H9 (cell line): ENCODE data around the gene DPPA3. TPM values are rescaled to one million over a fixed set of nuclear protein-coding genes. Genes with fewer than 3 reads are reported as not detected.

Experiments used
- DNase-seq: peaks from one replicate; pipeline ENCODE4 v3.0.0-alpha.2; 2017
- H2AFZ ChIP-seq: one replicate; pipeline ENCODE4 v1.6.1; 2013; ENCODE audit warnings: mild to moderate bottlenecking, low read length, control low read depth, moderate library complexity
- H2AK5ac ChIP-seq: 2 replicates; pipeline ENCODE4 v1.6.1; 2013; ENCODE audit warnings: low read length, control low read depth, mixed read lengths; ENCODE audit not compliant: insufficient read length
- H2BK120ac ChIP-seq: one replicate; pipeline ENCODE4 v1.6.1; 2013; ENCODE audit warnings: low read depth, mild to moderate bottlenecking, low read length, control low read depth, inconsistent platforms; ENCODE audit not compliant: poor library complexity, severe bottlenecking
- H2BK12ac ChIP-seq: 2 replicates; pipeline ENCODE4 v1.6.1; 2013; ENCODE audit warnings: low read length, control low read depth, mixed read lengths, low read depth; ENCODE audit not compliant: insufficient read length
- H2BK15ac ChIP-seq: 2 replicates; pipeline ENCODE4 v1.6.1; 2013; ENCODE audit warnings: low read depth, low read length, control low read depth
- H2BK20ac ChIP-seq: one replicate; pipeline ENCODE4 v1.6.1; 2013; ENCODE audit warnings: low read depth, mild to moderate bottlenecking, low read length, control low read depth, inconsistent platforms; ENCODE audit not compliant: poor library complexity, severe bottlenecking
- H2BK5ac ChIP-seq: 2 replicates; pipeline ENCODE4 v1.6.1; 2013; ENCODE audit warnings: low read length, control low read depth, mixed read lengths; ENCODE audit not compliant: insufficient read length
- H3K14ac ChIP-seq: 2 replicates; pipeline ENCODE4 v1.6.1; 2013; ENCODE audit warnings: low read length, control low read depth; ENCODE audit not compliant: insufficient read depth
- H3K18ac ChIP-seq: 2 replicates; pipeline ENCODE4 v1.6.1; 2013; ENCODE audit warnings: low read depth, mild to moderate bottlenecking, mixed read lengths, low read length, control low read depth; ENCODE audit not compliant: insufficient read length
- H3K23ac ChIP-seq: 2 replicates; pipeline ENCODE4 v1.6.1; 2013; ENCODE audit warnings: low read length, control low read depth, mixed read lengths, low read depth; ENCODE audit not compliant: insufficient read length
- H3K23me2 ChIP-seq: 2 replicates; pipeline ENCODE4 v1.6.1; 2013; ENCODE audit warnings: low read depth, mild to moderate bottlenecking, mixed read lengths, low read length, control low read depth; ENCODE audit not compliant: insufficient read length, poor library complexity, severe bottlenecking
- H3K27ac ChIP-seq: 2 replicates; pipeline ENCODE4 v1.5.1; 2013; ENCODE audit warnings: low read length, control low read depth, mixed read lengths, low read depth; ENCODE audit not compliant: insufficient read length
- H3K27me3 ChIP-seq: 2 replicates; pipeline ENCODE4 v1.6.1; 2013; ENCODE audit warnings: low read length, control low read depth, inconsistent platforms; ENCODE audit not compliant: insufficient read depth
- H3K4ac ChIP-seq: 2 replicates; pipeline ENCODE4 v1.6.1; 2013; ENCODE audit warnings: low read depth, mild to moderate bottlenecking, control low read depth, inconsistent platforms, low read length, moderate library complexity
- H3K4me1 ChIP-seq: 2 replicates; pipeline ENCODE4 v1.6.1; 2013; ENCODE audit warnings: low read length, control low read depth, inconsistent platforms; ENCODE audit not compliant: insufficient read depth
- H3K4me2 ChIP-seq: 2 replicates; pipeline ENCODE4 v1.6.1; 2013; ENCODE audit warnings: low read length, control low read depth, mixed read lengths; ENCODE audit not compliant: insufficient read length, insufficient read depth
- H3K56ac ChIP-seq: 2 replicates; pipeline ENCODE4 v1.6.1; 2013; ENCODE audit warnings: low read depth, mild to moderate bottlenecking, mixed read lengths, low read length, control low read depth; ENCODE audit not compliant: insufficient read length
- H3K79me1 ChIP-seq: 2 replicates; pipeline ENCODE4 v1.6.1; 2013; ENCODE audit warnings: low read depth, mild to moderate bottlenecking, moderate library complexity, low read length, control low read depth, inconsistent platforms; ENCODE audit not compliant: insufficient read depth, poor library complexity, severe bottlenecking
- H3K79me2 ChIP-seq: 2 replicates; pipeline ENCODE4 v1.6.1; 2013; ENCODE audit warnings: low read length, control low read depth, inconsistent platforms; ENCODE audit not compliant: insufficient read depth
- H3K9ac ChIP-seq: 2 replicates; pipeline ENCODE4 v1.6.1; 2013; ENCODE audit warnings: low read length, control low read depth, mixed read lengths; ENCODE audit not compliant: insufficient read length; ENCODE audit errors: extremely low read depth
- H3K9me3 ChIP-seq: one replicate; pipeline ENCODE4 v1.6.1; 2013; ENCODE audit warnings: low read depth, low read length, inconsistent platforms; ENCODE audit not compliant: control insufficient read depth
- H3T11ph ChIP-seq: one replicate; pipeline ENCODE4 v1.6.1; 2013; ENCODE audit warnings: mild to moderate bottlenecking, low read length, control low read depth, inconsistent platforms
- H4K20me1 ChIP-seq: one replicate; pipeline ENCODE4 v1.6.1; 2013; ENCODE audit not compliant: control insufficient read depth, insufficient read length, insufficient read depth
- H4K5ac ChIP-seq: 2 replicates; pipeline ENCODE4 v1.6.1; 2013; ENCODE audit warnings: low read depth, mild to moderate bottlenecking, mixed read lengths, low read length, control low read depth; ENCODE audit not compliant: insufficient read length
- H4K8ac ChIP-seq: replicated peaks from 2 replicates; pipeline ENCODE4 v1.6.1; 2013; ENCODE audit warnings: low read length, control low read depth, mixed read lengths, low read depth; ENCODE audit not compliant: insufficient read length
- H4K91ac ChIP-seq: 2 replicates; pipeline ENCODE4 v1.6.1; 2013; ENCODE audit warnings: low read depth, mild to moderate bottlenecking, moderate library complexity, mixed read lengths, low read length, control low read depth; ENCODE audit not compliant: insufficient read length
- H3K27ac Mint-ChIP-seq, 3 experiments: 2 replicates in 2 of 3; 3 replicates in 1 of 3; pipeline ENCODE4 v1.8.0; 2020 to 2021; ENCODE audit warnings: mixed read lengths in 3 of 3, mild to moderate bottlenecking in 1 of 3, moderate library complexity in 1 of 3
- H3K27me3 Mint-ChIP-seq: 2 replicates; pipeline ENCODE4 v1.8.0; 2021; ENCODE audit warnings: low read depth, mild to moderate bottlenecking, moderate library complexity, mixed read lengths
- H3K36me3 Mint-ChIP-seq, 3 experiments: 2 replicates in 2 of 3; 3 replicates in 1 of 3; pipeline ENCODE4 v1.8.0; 2020 to 2021; ENCODE audit warnings: low read depth in 3 of 3, mixed read lengths in 3 of 3; ENCODE audit not compliant: insufficient read depth in 1 of 3
- H3K4me1 Mint-ChIP-seq, 2 experiments: 2 replicates each; pipeline ENCODE4 v1.8.0; 2020; ENCODE audit warnings: mixed read lengths in 2 of 2
- H3K4me3 Mint-ChIP-seq, 2 experiments: 2 replicates in 1 of 2; 3 replicates in 1 of 2; pipeline ENCODE4 v1.8.0; 2020 to 2021; ENCODE audit warnings: mild to moderate bottlenecking in 2 of 2, mixed read lengths in 2 of 2, moderate library complexity in 1 of 2
- H3K9me3 Mint-ChIP-seq, 2 experiments: 2 replicates in 1 of 2; 3 replicates in 1 of 2; pipeline ENCODE4 v1.8.0; 2020; ENCODE audit warnings: mild to moderate bottlenecking in 2 of 2, mixed read lengths in 2 of 2, moderate library complexity in 1 of 2
- CTCF ChIP-seq: fragments of 200-600 bp; sonication (generic); conservative IDR thresholded peaks from 3 replicates; pipeline ENCODE4 v1.8.0; 2021; ENCODE audit warnings: antibody characterized with exemption, mild to moderate bottlenecking
- WGBS: extraction: QIAGEN DNeasy Blood & Tissue Kit; methylation state at CpG from one replicate; pipeline ENCODE4 v1.1.7; 2013; ENCODE audit warnings: missing lambda C conversion rate, low lambda C conversion rate, mixed read lengths; ENCODE audit not compliant: insufficient read length; ENCODE audit errors: extremely low coverage; 5-methylcytosine and 5-hydroxymethylcytosine counted together
- total RNA-seq: library from RNA; stranded (reverse); gene quantifications from 2 replicates; pipeline ENCODE4 v1.2.1, GENCODE V29; 2021

The DPPA3 gene
- total RNA-seq, 1 experiment from 2014 or later = 1.4 TPM

- H4K8ac ChIP-seq = no peak overlapping the region
- H3K79me1 ChIP-seq = no peaks in the 10 kb centered on the region
- H3K27me3 ChIP-seq = no peaks in the 10 kb centered on the region
- H2BK120ac ChIP-seq = no peak overlapping the region
- H3K4me2 ChIP-seq = no peak overlapping the region
- no peak overlapping the region for H2BK5ac ChIP-seq
- no peaks in the 10 kb centered on the region for H4K20me1 ChIP-seq
- no peak overlapping the region for H3K9ac ChIP-seq
- H2BK15ac ChIP-seq = no peak overlapping the region
- H3K4ac ChIP-seq = no peak overlapping the region
- no peaks in the 10 kb centered on the region for H3K4me1 ChIP-seq
- no peak overlapping the region for H2BK12ac ChIP-seq
- no peak overlapping the region for H3K14ac ChIP-seq
- no peak overlapping the region for H3K23ac ChIP-seq
- no peaks in the 10 kb centered on the region for H3K9me3 ChIP-seq
- H3K56ac ChIP-seq = no peak overlapping the region
- no peak overlapping the region for H2AK5ac ChIP-seq
- H3K9me3 Mint-ChIP-seq = no peaks in the 10 kb centered on the region
- WGBS = no CpG with 5 or more reads among the region's 5 CpGs
- no peaks in the 10 kb centered on the region for H3K23me2 ChIP-seq
- H2BK20ac ChIP-seq = no peak overlapping the region
- DNase-seq = no peak
- no peak overlapping the region for H4K91ac ChIP-seq
- no peaks in the 10 kb centered on the region; the same call in 1 of the 2 replicates for H3K27me3 Mint-ChIP-seq
- no peak overlapping the region for H3K18ac ChIP-seq
- no peak overlapping the region for H3K4me3 Mint-ChIP-seq
- H3T11ph ChIP-seq = no peak overlapping the region
- no peak overlapping the region for H3K27ac ChIP-seq
- no peaks in the 10 kb centered on the region for H3K79me2 ChIP-seq
- H3K36me3 Mint-ChIP-seq = no peaks in the 10 kb centered on the region
- no peak overlapping the region for H2AFZ ChIP-seq
- H4K5ac ChIP-seq = no peak overlapping the region
- no peak for TF ChIP-seq CTCF
- no peak overlapping the region for H3K27ac Mint-ChIP-seq
- peaks cover 7 to 9% of the 10 kb centered on the region in 2 experiments for H3K4me1 Mint-ChIP-seq
Observed at GRCh38 chr12:7666595-7666994, 44.6 kb upstream of the DPPA3 start.
